ENCODE data around the gene FBXO15.

Gene FBXO15

GRCh38 chr18:74040459-74041332 is 106.9 kb downstream of the FBXO15 start:
- no peak for FAIRE-seq

GRCh38 chr18:74040008-74040407 is 107.6 kb downstream of the FBXO15 start:
- no peak for FAIRE-seq

GRCh38 chr18:74029161-74029560 is 118.5 kb downstream of the FBXO15 start:
- FAIRE-seq = no peak
